HL-60 (cell line): ENCODE data around the gene CCDC154.
"Not testable (repeated sequence)": the region's sequence is repeated elsewhere in the genome, so short reads cannot be mapped to it uniquely, and the experiment has no call there.

Experiments
- DNase-seq, 2 experiments: peaks; one replicate each; pipeline ENCODE4 v3.0.0-alpha.2; 2010 to 2020; ENCODE audit warnings: low read depth in 1 of 2, low spot score in 1 of 2
- H3K27ac ChIP-seq: fragments of 250-450 bp; sonication (Bioruptor Pico); replicated peaks from 2 replicates; pipeline ENCODE4 v1.5.1; 2020; ENCODE audit warnings: mild to moderate bottlenecking, moderate library complexity
- H3K27me3 ChIP-seq: fragments of 250-450 bp; sonication (Bioruptor Pico); 2 replicates; pipeline ENCODE4 v1.5.1; 2021; ENCODE audit warnings: mild to moderate bottlenecking, moderate library complexity; ENCODE audit not compliant: insufficient read depth, poor library complexity, severe bottlenecking
- H3K4me3 ChIP-seq: replicated peaks from 2 replicates; pipeline ENCODE4 v1.5.1; 2011; ENCODE audit warnings: mild to moderate bottlenecking, control low read depth, low read length; ENCODE audit not compliant: insufficient read depth
- GABPA ChIP-seq: IDR thresholded peaks from 2 replicates; pipeline ENCODE4 v1.6.1; 2012; ENCODE audit warnings: low read depth
- POLR2AphosphoS5 ChIP-seq: IDR thresholded peaks from 2 replicates; pipeline ENCODE4 v1.6.1; 2012; ENCODE audit warnings: low read depth
- REST ChIP-seq: IDR thresholded peaks from 2 replicates; pipeline ENCODE4 v1.6.1; 2012; ENCODE audit warnings: low read depth; ENCODE audit not compliant: insufficient replicate concordance
- SPI1 ChIP-seq: IDR thresholded peaks from 2 replicates; pipeline ENCODE4 v1.6.1; 2012; ENCODE audit warnings: low read depth, mild to moderate bottlenecking, borderline replicate concordance
- TF ChIP-seq, protein P1 (sequence below): IDR thresholded peaks from one replicate; pipeline ENCODE4 v1.5.1; 2011; ENCODE audit warnings: low read length, control low read depth, inconsistent platforms; ENCODE audit not compliant: insufficient read depth

Gene CCDC154

GRCh38 chr16:1474082-1474795, 29.9 kb upstream of the CCDC154 start:
- H3K27ac ChIP-seq: peak overlapping the region; percentile 99
- TF ChIP-seq SPI1 (no peak), POLR2AphosphoS5 (peak; percentile 52; the same call in 1 of the 2 replicates)
- peak; percentile 9 to 30 for DNase-seq
- H3K27me3 ChIP-seq: no peaks in the 10 kb centered on the region
- H3K4me3 ChIP-seq: peak overlapping the region; percentile 73

DNA sequence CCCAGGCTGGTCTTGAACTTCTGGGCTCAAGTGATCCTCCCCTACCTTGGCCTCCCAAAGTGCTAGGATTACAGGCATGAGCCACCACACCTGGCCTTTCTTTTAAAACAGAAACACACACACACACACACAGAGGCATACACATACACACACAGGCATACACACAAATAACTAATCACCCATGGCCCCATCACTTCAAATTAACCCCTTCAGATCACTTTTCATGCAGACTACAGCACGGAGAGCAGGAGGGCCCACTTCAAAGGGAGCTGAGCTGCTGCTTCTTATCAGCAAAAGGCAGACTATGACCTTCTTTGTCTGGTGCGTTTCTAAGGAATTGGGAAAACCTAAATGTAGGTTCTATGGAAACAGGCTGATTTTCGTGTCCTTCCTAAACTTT, 28.6 kb upstream of the CCDC154 start:
- peak overlapping the region; percentile 99 for H3K27ac ChIP-seq
- H3K4me3 ChIP-seq: peak overlapping the region; percentile 73
- TF ChIP-seq SPI1 (no peak), REST (no peak), GABPA (no peak), POLR2AphosphoS5 (no peak)
- TF ChIP-seq, protein P1, sequence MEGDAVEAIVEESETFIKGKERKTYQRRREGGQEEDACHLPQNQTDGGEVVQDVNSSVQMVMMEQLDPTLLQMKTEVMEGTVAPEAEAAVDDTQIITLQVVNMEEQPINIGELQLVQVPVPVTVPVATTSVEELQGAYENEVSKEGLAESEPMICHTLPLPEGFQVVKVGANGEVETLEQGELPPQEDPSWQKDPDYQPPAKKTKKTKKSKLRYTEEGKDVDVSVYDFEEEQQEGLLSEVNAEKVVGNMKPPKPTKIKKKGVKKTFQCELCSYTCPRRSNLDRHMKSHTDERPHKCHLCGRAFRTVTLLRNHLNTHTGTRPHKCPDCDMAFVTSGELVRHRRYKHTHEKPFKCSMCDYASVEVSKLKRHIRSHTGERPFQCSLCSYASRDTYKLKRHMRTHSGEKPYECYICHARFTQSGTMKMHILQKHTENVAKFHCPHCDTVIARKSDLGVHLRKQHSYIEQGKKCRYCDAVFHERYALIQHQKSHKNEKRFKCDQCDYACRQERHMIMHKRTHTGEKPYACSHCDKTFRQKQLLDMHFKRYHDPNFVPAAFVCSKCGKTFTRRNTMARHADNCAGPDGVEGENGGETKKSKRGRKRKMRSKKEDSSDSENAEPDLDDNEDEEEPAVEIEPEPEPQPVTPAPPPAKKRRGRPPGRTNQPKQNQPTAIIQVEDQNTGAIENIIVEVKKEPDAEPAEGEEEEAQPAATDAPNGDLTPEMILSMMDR: no peak
- peak; percentile 9 to 43 for DNase-seq
- H3K27me3 ChIP-seq: no peaks in the 10 kb centered on the region

GRCh38 chr16:1471569-1472194, 27.3 kb upstream of the CCDC154 start:
- no peaks in the 10 kb centered on the region for H3K27me3 ChIP-seq
- peak; percentile 8 for TF ChIP-seq REST
- no peak; the same call in 1 of the 2 replicates for TF ChIP-seq SPI1
- TF ChIP-seq POLR2AphosphoS5: peak; percentile 74; the same call in 1 of the 2 replicates
- H3K4me3 ChIP-seq: peak overlapping the region; percentile 73
- H3K27ac ChIP-seq: peak overlapping the region; percentile 99
- peak; percentile 63 to 75 for DNase-seq

DNA sequence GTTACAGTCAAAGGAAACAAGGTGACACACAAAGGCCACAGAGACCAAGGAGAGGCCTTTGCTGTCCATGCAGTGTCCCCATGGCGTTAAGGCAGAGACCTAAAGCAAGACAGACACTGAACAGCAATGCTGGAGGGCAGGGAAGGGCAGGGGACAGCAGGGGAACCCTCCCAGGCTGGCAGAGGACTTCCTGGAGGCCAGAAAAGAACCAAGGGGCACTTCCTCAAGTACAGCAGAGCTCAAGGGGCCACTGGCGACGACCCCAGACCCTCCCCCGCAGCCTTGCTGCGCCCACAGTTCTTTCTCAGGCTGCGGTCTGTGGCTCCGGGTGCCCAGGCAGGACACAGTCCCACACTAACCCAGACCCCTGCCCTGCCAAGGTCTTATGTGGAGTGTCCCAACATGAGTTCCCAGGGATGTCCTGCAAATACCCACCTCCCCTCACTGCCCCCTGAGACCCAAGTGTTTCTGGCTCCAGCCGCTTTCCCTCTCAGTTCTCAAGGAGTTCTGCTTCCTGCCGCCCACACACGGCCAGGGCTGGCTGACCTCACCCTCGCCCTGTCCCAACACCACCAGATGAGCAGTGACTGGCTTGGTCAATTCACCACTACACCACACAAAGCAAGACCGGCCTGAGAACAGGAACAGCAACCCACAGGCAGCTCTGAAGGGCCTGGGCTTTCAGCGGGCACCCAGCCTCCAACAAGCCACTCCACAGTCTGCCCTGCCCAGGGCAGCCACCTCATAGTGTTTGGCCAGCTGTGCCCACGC, 26.3 kb upstream of the CCDC154 start:
- no peak for TF ChIP-seq GABPA
- TF ChIP-seq SPI1: peak; percentile 68; the same call in 1 of the 2 replicates
- Histone ChIP-seq H3K27me3 (no peaks in the 10 kb centered on the region), H3K27ac (peak overlapping the region; percentile 99), H3K4me3 (peak overlapping the region; percentile 73)
- DNase-seq: peak; percentile 86 to 92

DNA sequence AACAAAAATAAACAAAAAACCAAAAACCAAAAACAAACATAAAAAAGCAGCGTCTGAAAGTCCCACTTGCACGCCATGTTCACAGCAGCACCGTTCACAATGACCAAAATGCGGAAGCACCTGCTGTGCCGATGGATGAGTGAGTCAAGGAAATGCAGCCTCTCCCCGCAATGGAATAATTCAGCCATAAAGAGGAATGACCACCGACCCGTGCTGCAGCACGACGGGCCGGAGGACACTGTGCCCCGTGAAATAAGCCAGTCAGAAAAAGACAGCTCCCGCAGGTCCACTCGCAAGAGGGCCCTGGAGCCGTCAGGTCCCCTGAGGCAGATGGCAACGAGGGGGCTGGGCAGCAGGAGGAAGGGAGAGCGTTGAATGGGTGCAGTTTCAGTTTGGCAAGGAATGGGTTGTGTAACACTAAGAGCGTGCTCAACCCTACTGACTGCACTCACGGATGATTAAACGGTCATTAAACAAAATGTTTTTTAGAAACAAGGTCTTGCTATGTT, 25.4 kb upstream of the CCDC154 start:
- DNase-seq: peak; percentile 91 to 92
- Histone ChIP-seq H3K4me3 (peak overlapping the region; percentile 73), H3K27ac (peak overlapping the region; percentile 99), H3K27me3 (no peaks in the 10 kb centered on the region)
- 0 out of 2 replicates have a peak, but pooled peaks have one; percentile 25 for TF ChIP-seq GABPA
- peak; percentile 69; the same call in 1 of the 2 replicates for TF ChIP-seq SPI1
- peak; percentile 58 for TF ChIP-seq REST
- TF ChIP-seq, protein P1: no peak
- peak; percentile 88 for TF ChIP-seq POLR2AphosphoS5

- peak overlapping the region; percentile 99 for H3K27ac ChIP-seq
- peak overlapping the region; percentile 73 for H3K4me3 ChIP-seq
- not testable (repeated sequence) for DNase-seq, H3K27me3 ChIP-seq
Measured at GRCh38 chr16:1469141-1469540, 24.8 kb upstream of the CCDC154 start.
